D721Med (cell line): ENCODE results near the gene GPBP1.

Experiments
- DNase-seq: peaks from one replicate; pipeline ENCODE4 v3.0.0; 2011; ENCODE audit warnings: low spot score; ENCODE audit not compliant: insufficient read length
- FAIRE-seq: peaks from 2 replicates; lab custom pipeline; 2011; peaks lifted over from hg19 to GRCh38; lab: Jason Lieb, UNC
- TF ChIP-seq, protein P1 (sequence below): IDR thresholded peaks from 2 replicates; pipeline ENCODE4 v1.5.1; 2012; ENCODE audit warnings: mild to moderate bottlenecking, control low read depth; ENCODE audit not compliant: insufficient read depth; ENCODE audit errors: missing control alignments

Gene GPBP1

GRCh38 chr5:57173319-57174127 is at the start of gene GPBP1:
GPBP1 (plus strand) TSS chr5:57174059; CDS start chr5:57214131, 40,072 bp downstream.
- DNase-seq = peak; percentile 80
- TF ChIP-seq, protein P1, sequence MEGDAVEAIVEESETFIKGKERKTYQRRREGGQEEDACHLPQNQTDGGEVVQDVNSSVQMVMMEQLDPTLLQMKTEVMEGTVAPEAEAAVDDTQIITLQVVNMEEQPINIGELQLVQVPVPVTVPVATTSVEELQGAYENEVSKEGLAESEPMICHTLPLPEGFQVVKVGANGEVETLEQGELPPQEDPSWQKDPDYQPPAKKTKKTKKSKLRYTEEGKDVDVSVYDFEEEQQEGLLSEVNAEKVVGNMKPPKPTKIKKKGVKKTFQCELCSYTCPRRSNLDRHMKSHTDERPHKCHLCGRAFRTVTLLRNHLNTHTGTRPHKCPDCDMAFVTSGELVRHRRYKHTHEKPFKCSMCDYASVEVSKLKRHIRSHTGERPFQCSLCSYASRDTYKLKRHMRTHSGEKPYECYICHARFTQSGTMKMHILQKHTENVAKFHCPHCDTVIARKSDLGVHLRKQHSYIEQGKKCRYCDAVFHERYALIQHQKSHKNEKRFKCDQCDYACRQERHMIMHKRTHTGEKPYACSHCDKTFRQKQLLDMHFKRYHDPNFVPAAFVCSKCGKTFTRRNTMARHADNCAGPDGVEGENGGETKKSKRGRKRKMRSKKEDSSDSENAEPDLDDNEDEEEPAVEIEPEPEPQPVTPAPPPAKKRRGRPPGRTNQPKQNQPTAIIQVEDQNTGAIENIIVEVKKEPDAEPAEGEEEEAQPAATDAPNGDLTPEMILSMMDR = no peak
- FAIRE-seq = no peak

DNA sequence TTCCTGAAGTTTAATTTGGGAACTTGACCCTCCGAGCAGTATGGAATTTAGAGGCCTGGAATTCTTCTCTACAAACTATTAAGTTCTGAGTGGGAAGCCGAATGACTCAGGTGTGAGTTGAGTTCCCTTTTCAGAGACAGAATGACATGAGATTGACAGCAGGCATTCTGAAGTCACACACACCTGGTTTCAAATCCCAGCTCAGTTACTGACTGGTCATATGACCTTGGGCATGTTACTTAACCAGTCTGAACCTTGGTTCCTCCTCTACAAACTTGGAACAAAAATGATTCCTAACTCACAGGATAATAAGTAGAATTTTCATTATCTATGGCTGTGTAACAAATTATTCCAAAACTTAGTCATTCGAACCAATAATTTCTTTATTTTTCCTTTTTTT is 45.5 kb upstream of the GPBP1 start:
- TF ChIP-seq, protein P1 = no peak
- DNase-seq = no peak
- no peak for FAIRE-seq

GRCh38 chr5:57133574-57133973 is 40.3 kb upstream of the GPBP1 start:
- TF ChIP-seq, protein P1 = no peak
- FAIRE-seq (no peak), DNase-seq (no peak)

DNA sequence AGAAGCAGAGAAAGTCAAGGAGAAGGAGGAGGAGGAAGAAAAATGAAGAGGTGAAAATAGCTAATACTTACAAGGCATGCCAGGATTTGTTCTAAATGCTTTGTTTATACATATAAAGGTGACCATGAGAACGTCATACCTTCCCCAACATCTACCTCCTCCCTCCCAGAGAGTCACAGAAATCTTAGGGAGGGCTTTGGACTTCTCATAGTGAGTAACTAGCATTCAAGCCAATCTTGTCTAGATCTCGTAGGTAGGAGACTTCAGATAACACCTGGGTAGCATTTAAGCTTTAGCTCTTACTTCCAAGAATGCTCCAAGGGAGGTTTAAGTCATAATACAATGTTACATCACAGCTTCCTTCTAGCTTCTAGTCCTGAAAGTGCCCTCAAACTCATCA is 36.5 kb upstream of the GPBP1 start:
- DNase-seq = no peak
- TF ChIP-seq, protein P1 = no peak
- FAIRE-seq = no peak

- TF ChIP-seq, protein P1 = no peak
- DNase-seq = no peak
- no peak for FAIRE-seq
These were observed 21.5 kb upstream of the GPBP1 start for GRCh38 chr5:57152316-57152715.

- FAIRE-seq = no peak
- TF ChIP-seq, protein P1 = no peak
- no peak for DNase-seq
These were observed 18.8 kb upstream of the GPBP1 start for GRCh38 chr5:57155033-57155432.

DNA sequence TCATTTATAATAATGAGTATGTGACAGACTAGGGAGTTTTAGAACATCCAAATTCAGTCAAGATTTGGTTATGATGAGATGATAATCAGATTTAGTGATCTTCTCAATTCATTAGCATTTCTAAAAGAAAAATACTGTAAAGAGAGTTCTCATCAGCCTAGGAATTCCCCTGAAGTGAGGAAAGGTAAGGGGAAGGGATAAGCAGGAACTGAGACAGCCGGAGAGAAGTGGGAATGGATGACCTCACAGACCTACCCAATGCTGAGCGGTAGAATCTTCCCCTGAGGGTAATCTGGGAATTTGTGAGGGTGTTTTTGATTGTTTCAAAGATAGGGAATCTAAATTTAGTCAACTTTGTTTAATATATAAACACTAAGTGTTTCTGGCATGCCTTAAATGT is 16.7 kb upstream of the GPBP1 start:
- FAIRE-seq = no peak
- no peak for DNase-seq
- TF ChIP-seq, protein P1 = no peak
